AML-193 (cell line): ENCODE results near the gene GANAB.
"Not testable (repeated sequence)": the region's sequence is repeated elsewhere in the genome, so short reads cannot be mapped to it uniquely, and the experiment has no call there.

ENCODE experiments used
- DNase-seq, 2 experiments: peaks; one replicate each; lab custom pipeline; 2025; lab: John Stamatoyannopoulos, UW

Gene GANAB

GRCh38 chr11:62666259-62666926 is 20.0 kb upstream of the GANAB start:
- DNase-seq: no peak

GRCh38 chr11:62665599-62666258 is 19.3 kb upstream of the GANAB start:
- peak; percentile 35 to 66 for DNase-seq

GRCh38 chr11:62665075-62665598 is 18.7 kb upstream of the GANAB start, which contains the start of the genes C11orf98 and CSKMT:
C11orf98 (minus strand) TSS chr11:62665210; CDS start chr11:62665169, 41 bp downstream.
CSKMT (plus strand) TSS chr11:62665312; CDS start chr11:62665880, 568 bp downstream.
- DNase-seq: peak; percentile 84 to 85

- DNase-seq: peak; percentile 52 to 58
Observed at GRCh38 chr11:62664405-62665074, 18.1 kb upstream of the GANAB start.

- peak in 1 of 2 experiments; percentile 12 for DNase-seq
Observed at GRCh38 chr11:62656796-62657429, 10.5 kb upstream of the GANAB start.

GRCh38 chr11:62654297-62654696 is 7.9 kb upstream of the GANAB start:
- no peak for DNase-seq

GRCh38 chr11:62652161-62653006 is 6.0 kb upstream of the GANAB start:
- DNase-seq: no peak

- not testable (repeated sequence) for DNase-seq
Observed at GRCh38 chr11:62650283-62650682, 3.9 kb upstream of the GANAB start.

- DNase-seq: no peak
Observed at GRCh38 chr11:62649486-62649885, 3.1 kb upstream of the GANAB start.

- DNase-seq: no peak
Observed at GRCh38 chr11:62648967-62649364, 2.6 kb upstream of the GANAB start.

- DNase-seq: no peak
Observed at GRCh38 chr11:62648185-62648966, 2.0 kb upstream of the GANAB start.

GRCh38 chr11:62647609-62648005 is 1.2 kb upstream of the GANAB start:
- DNase-seq: no peak

GRCh38 chr11:62646825-62647608 is 604 bp upstream of the GANAB start:
- DNase-seq: no peak

- DNase-seq: no peak
Observed at GRCh38 chr11:62645671-62645945, 805 bp downstream of the GANAB start.

- DNase-seq: no peak
Observed at GRCh38 chr11:62644220-62644619, 2.2 kb downstream of the GANAB start.

GRCh38 chr11:62632492-62632891 is 13.9 kb downstream of the GANAB start:
- DNase-seq: no peak

GRCh38 chr11:62627713-62628112 is 18.7 kb downstream of the GANAB start:
- DNase-seq: peak; percentile 23 to 40

GRCh38 chr11:62622476-62623089 is 23.8 kb downstream of the GANAB start:
- DNase-seq: no peak
